Hypothalamus (tissue), 51 donors: ENCODE results near the gene ACTG1.

Experiments
- DNase-seq, 51 donors: peaks; one replicate each; lab custom pipeline; 2025; lab: John Stamatoyannopoulos, UW

The ACTG1 gene

GRCh38 chr17:81545160-81545949, 32.8 kb upstream of the ACTG1 start:
- no peak for DNase-seq

- DNase-seq, result no peak
Measured at GRCh38 chr17:81544281-81544974, 31.8 kb upstream of the ACTG1 start.

GRCh38 chr17:81543756-81544155, 31.2 kb upstream of the ACTG1 start:
- DNase-seq, result no peak

- no peak for DNase-seq
Measured at GRCh38 chr17:81543339-81543675, 30.7 kb upstream of the ACTG1 start.

- DNase-seq, result no peak
Measured at GRCh38 chr17:81542431-81543338, 30.1 kb upstream of the ACTG1 start.

GRCh38 chr17:81541123-81541522, 28.5 kb upstream of the ACTG1 start:
- DNase-seq, result no peak

- DNase-seq, result no peak
Measured at GRCh38 chr17:81540676-81541027, 28.1 kb upstream of the ACTG1 start.

- no peak for DNase-seq
Measured at GRCh38 chr17:81539961-81540675, 27.5 kb upstream of the ACTG1 start.

- DNase-seq, result no peak
Measured at GRCh38 chr17:81539571-81539900, 26.9 kb upstream of the ACTG1 start.

- no peak for DNase-seq
Measured at GRCh38 chr17:81538651-81539570, 26.3 kb upstream of the ACTG1 start.

GRCh38 chr17:81537856-81538555, 25.4 kb upstream of the ACTG1 start:
- no peak for DNase-seq

- peak in 3 of 51 donors; percentile 14 to 19 (median 19) for DNase-seq
Measured at GRCh38 chr17:81537343-81537855, 24.8 kb upstream of the ACTG1 start.

- no peak for DNase-seq
Measured at GRCh38 chr17:81536299-81537290, 24.0 kb upstream of the ACTG1 start.

- DNase-seq, result no peak
Measured at GRCh38 chr17:81535480-81536298, 23.1 kb upstream of the ACTG1 start.

- no peak for DNase-seq
Measured at GRCh38 chr17:81535007-81535328, 22.4 kb upstream of the ACTG1 start.

GRCh38 chr17:81534157-81535006, 21.8 kb upstream of the ACTG1 start:
- DNase-seq, result no peak
